Activated T-helper 17 cell treated with anti-CD3 and anti-CD28 coated beads, Interleukin-2, amount 50 U/mL, for 72 hours (primary cell): ENCODE data around the gene ALS2. TPM values are rescaled to one million over a fixed set of nuclear protein-coding genes. Genes with fewer than 3 reads are reported as not detected.
"Not testable (repeated sequence)": the region's sequence is repeated elsewhere in the genome, so short reads cannot be mapped to it uniquely, and the experiment has no call there.

ENCODE experiments used
- ATAC-seq: fragments of 150-1000 bp; cut with Tn5 transposase; replicated peaks from 2 replicates; pipeline ENCODE4 v1.10.0; 2021; ENCODE audit warnings: mild to moderate bottlenecking, moderate library complexity
- H3K27ac Mint-ChIP-seq: one replicate; pipeline ENCODE4 v1.8.0; 2022; ENCODE audit warnings: mixed read lengths
- H3K27me3 Mint-ChIP-seq: one replicate; pipeline ENCODE4 v1.8.0; 2022; ENCODE audit warnings: mixed read lengths
- H3K36me3 Mint-ChIP-seq: one replicate; pipeline ENCODE4 v1.8.0; 2022; ENCODE audit warnings: low read depth, mild to moderate bottlenecking, mixed read lengths
- H3K4me1 Mint-ChIP-seq: one replicate; pipeline ENCODE4 v1.8.0; 2022; ENCODE audit warnings: mixed read lengths
- H3K4me3 Mint-ChIP-seq: one replicate; pipeline ENCODE4 v1.8.0; 2022; ENCODE audit warnings: mild to moderate bottlenecking, mixed read lengths
- H3K9me3 Mint-ChIP-seq: one replicate; pipeline ENCODE4 v1.8.0; 2022; ENCODE audit warnings: mixed read lengths
- total RNA-seq, 2 donors: library from RNA; stranded (reverse); gene quantifications; one replicate each; pipeline ENCODE4 v1.2.3, GENCODE V29; 2022

The ALS2 gene
- total RNA-seq, 2 donors from 2014 or later, result 6.3 to 8.9 TPM

DNA sequence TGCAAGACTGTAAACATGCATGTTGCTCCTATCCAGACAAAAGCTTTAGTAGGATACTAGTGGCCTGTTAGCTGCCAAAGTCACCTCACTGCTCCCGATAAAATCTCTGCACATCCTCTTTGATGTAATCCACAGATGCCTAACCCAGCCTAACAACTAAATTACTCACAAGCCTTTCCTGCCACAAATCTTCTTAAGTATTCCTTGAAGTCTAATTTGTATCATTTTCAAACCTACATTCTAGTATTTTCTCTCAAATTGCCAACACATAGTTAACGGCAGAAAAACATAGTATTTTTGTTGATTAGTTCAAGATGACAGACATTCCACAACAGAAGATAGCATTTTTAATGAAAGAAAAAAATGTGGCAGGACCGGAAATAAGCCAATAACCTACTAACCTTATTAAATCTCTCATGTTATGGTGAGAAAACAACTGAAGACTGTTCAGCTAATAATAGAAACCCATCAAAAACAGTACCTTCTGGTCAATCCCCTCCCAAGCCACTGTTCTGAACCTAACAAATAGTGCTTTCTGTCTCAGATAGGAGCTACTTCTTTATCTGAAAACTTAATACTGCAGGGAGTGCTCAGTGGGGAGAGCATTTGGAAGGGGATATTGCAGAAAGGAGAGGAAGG lies 82.0 kb downstream of the ALS2 start, which contains the start of gene MPP4:
Gene MPP4 (minus strand): TSS at position 57 of the 639 bp plus-strand sequence. CDS start 4,690 bp downstream, outside the sequence.
- H3K27me3 Mint-ChIP-seq, result no peaks in the 10 kb centered on the region

DNA sequence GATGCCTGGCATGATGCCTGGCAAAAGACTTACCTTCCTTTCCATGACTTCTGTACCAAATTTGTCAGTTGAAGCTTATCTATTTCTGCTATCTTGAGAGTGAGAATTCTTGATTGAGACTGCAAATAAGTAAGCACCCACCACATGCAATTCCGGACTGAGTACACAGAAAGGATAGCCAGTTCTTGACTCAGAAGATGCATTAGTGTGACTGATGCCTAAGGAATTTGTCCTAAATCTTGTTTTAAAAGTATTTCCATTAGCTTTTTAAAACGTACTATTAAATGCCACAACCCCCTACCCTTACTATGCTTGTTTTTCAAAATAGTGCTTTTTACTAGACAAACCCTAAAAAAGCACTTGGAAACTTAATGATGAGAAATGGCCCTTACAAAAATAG lies 82.8 kb downstream of the ALS2 start:
- Mint-ChIP-seq H3K36me3 (peaks cover 20% of the 10 kb centered on the region), H3K4me1 (peaks cover 12% of the 10 kb centered on the region), H3K27ac (no peak overlapping the region), H3K27me3 (no peaks in the 10 kb centered on the region), H3K4me3 (no peak overlapping the region), H3K9me3 (no peaks in the 10 kb centered on the region)
- ATAC-seq, result no peak

More for the DNA sequence above, 82.0 kb downstream of the ALS2 start, which contains the start of gene MPP4:
- no peaks in the 10 kb centered on the region for H3K9me3 Mint-ChIP-seq
- H3K4me3 Mint-ChIP-seq, result no peak within 1 kb of the TSS
- peaks cover 20% of the 10 kb centered on the region for H3K36me3 Mint-ChIP-seq
- peaks cover 12% of the 10 kb centered on the region for H3K4me1 Mint-ChIP-seq
- ATAC-seq, result no peak
- H3K27ac Mint-ChIP-seq, result no peak within 1 kb of the TSS

DNA sequence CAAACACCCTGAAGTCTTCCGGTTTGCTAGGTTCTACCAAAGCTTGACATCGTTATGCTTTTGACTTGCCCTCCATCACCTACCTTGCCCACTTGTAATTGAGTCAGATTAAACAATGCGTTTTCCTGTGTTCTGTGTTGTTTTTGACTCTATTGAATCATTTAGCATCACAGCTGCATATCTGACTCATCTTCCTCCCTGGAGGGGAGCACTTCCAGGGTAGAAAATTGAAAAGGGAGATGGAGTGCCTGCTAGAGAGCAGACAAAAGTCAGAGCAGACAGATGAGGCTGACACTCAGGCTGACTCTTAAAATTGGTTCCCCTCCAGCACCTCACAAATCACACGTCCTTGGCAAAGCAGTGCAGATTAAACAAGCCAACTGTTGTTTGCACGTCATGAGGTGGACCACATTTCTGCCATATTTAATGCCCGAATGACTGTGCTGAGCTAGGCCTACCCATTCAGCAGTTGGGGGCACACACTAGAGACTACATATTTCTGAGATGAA lies 84.5 kb downstream of the ALS2 start:
- H3K4me1 Mint-ChIP-seq, result peaks cover 12% of the 10 kb centered on the region
- no peaks in the 10 kb centered on the region for H3K9me3 Mint-ChIP-seq
- no peaks in the 10 kb centered on the region for H3K27me3 Mint-ChIP-seq
- ATAC-seq, result no peak
- peaks cover 10% of the 10 kb centered on the region for H3K36me3 Mint-ChIP-seq
- no peak overlapping the region for H3K27ac Mint-ChIP-seq
- H3K4me3 Mint-ChIP-seq, result no peak overlapping the region

DNA sequence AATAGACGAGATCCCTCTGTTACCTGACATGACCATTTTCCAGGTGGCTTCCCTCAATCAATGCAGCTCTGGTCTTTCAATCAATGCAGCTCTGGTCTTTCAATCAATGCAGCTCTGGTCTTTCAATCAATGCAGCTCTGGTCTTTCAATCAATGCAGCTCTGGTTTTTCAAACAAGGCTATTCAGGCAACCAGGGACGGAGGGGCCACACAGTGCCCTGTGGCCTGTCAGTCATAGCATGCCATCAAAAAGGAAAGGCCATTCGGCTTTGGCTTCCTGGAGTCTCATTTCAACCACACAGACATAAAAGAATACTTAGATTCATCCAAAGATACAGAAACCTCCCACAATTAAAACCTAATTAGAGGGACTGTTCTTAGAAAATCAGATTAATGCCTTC lies 95.6 kb downstream of the ALS2 start:
- no peaks in the 10 kb centered on the region for H3K9me3 Mint-ChIP-seq
- H3K27me3 Mint-ChIP-seq, result peaks cover 21% of the 10 kb centered on the region
- H3K36me3 Mint-ChIP-seq, result no peaks in the 10 kb centered on the region
- H3K4me3 Mint-ChIP-seq, result no peak overlapping the region
- no peak overlapping the region for H3K27ac Mint-ChIP-seq
- ATAC-seq, result no peak
- H3K4me1 Mint-ChIP-seq, result no peaks in the 10 kb centered on the region

DNA sequence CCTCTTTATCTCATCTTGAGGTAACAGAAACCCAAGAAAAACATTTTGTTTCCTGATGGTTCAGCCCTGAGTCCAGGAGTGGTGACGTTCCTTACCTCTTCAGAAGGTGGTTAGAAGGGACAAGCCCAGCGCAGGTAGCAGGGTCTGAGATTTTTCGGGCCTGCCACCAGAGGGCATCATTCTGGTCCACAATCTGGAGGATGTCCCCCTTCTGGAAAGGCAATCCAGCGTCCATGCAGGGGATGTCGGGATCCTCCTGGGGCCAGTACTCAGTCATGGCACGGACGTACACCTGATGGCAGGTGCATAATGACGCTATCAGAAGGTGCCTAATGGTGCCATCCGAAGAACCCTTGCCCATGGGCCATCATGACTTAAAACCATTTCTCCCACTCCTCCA lies 100.0 kb downstream of the ALS2 start:
- Mint-ChIP-seq H3K9me3 (no peaks in the 10 kb centered on the region), H3K4me1 (no peaks in the 10 kb centered on the region), H3K27ac (no peak overlapping the region), H3K27me3 (peaks cover 12% of the 10 kb centered on the region), H3K4me3 (no peak overlapping the region), H3K36me3 (no peaks in the 10 kb centered on the region)
- no peak for ATAC-seq

DNA sequence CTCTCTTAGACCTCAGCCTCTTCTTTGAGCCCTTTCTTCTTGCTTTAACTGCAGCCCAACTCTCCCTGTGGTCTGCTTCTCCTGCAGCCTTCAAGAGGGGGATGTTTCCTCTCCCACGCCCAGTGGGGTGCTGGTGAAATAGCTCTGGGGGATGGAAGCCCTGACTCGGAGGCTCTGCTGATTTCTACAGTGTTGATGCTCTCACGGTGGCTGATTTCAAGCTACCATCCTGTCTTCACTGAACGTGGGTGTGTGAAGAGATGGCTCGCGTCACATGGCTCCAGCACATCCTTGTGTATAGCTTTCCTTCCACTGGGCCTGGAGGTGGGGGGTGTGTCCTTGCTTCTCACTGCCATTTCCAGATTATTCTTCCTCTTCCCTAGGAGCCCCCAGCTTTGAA lies 102.3 kb downstream of the ALS2 start:
- no peaks in the 10 kb centered on the region for H3K36me3 Mint-ChIP-seq
- H3K27ac Mint-ChIP-seq, result no peak overlapping the region
- no peaks in the 10 kb centered on the region for H3K4me1 Mint-ChIP-seq
- no peaks in the 10 kb centered on the region for H3K9me3 Mint-ChIP-seq
- no peak for ATAC-seq
- H3K27me3 Mint-ChIP-seq, result peaks cover 12% of the 10 kb centered on the region
- H3K4me3 Mint-ChIP-seq, result no peak overlapping the region

DNA sequence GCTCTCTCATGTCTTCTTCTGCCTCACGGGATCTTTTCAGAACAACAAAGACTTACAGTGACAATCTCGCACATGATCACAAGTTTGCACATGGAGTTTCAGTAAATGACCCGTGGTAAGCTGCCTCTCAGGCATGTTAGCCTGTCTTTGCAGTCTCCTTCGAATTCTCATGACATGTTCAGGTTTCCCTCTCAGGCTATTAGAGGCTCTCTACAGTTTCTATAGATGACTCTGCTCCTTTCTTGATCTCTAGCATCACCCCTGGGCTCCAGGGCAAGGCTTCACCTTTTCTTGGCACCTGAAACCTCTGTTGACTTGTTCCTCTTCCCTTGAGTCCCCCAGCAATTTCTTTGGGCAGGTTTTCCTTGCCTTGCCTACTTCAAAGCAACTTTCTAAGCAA lies 105.3 kb downstream of the ALS2 start:
- no peak overlapping the region for H3K27ac Mint-ChIP-seq
- H3K36me3 Mint-ChIP-seq, result no peaks in the 10 kb centered on the region
- H3K4me3 Mint-ChIP-seq, result no peak overlapping the region
- no peaks in the 10 kb centered on the region for H3K4me1 Mint-ChIP-seq
- no peak for ATAC-seq
- H3K9me3 Mint-ChIP-seq, result no peaks in the 10 kb centered on the region
- no peaks in the 10 kb centered on the region for H3K27me3 Mint-ChIP-seq

DNA sequence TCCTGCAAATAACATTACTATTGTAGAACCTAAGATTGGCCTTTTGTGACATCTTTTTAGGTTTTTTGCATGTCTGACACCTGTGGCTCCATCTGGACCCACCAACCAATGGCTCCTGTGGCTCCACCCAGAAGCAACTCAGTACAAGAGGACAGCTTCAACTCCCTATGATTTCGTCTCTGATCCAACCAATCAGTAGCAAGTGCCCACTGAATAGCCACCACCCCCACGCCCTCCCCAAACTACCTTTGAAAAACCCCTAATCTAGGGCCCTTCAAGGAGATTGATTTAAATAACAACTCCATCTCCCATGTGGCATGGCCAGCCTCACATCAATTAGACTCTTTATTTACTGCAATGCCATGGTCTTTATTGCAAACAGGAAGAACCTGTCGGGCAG lies 105.9 kb downstream of the ALS2 start:
- H3K4me1 Mint-ChIP-seq, result no peaks in the 10 kb centered on the region
- ATAC-seq, result no peak
- no peak overlapping the region for H3K4me3 Mint-ChIP-seq
- no peak overlapping the region for H3K27ac Mint-ChIP-seq
- no peaks in the 10 kb centered on the region for H3K36me3 Mint-ChIP-seq
- no peaks in the 10 kb centered on the region for H3K27me3 Mint-ChIP-seq
- no peaks in the 10 kb centered on the region for H3K9me3 Mint-ChIP-seq

DNA sequence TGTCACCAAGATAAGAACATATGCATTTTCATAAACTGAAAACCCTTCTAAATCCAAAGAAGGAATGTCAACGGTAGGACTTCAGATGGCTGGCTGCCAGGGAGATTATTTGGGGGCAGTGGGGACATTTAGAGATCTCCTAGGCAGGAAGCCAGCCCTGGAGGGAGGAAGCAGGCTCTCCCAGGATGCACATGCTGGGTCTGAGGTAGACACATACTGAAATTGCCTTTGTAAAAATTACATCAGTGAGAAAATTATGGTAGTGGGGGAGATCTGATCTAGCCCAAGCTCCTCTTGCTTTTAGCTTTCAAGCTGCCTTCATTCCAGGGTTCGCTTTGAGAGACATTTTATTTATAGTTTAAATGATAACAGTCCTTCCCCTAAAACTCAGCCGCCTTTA lies 106.4 kb downstream of the ALS2 start:
- Mint-ChIP-seq H3K27me3 (no peaks in the 10 kb centered on the region), H3K4me1 (no peaks in the 10 kb centered on the region), H3K9me3 (no peaks in the 10 kb centered on the region), H3K36me3 (no peaks in the 10 kb centered on the region), H3K4me3 (no peak overlapping the region), H3K27ac (no peak overlapping the region)
- ATAC-seq, result no peak

DNA sequence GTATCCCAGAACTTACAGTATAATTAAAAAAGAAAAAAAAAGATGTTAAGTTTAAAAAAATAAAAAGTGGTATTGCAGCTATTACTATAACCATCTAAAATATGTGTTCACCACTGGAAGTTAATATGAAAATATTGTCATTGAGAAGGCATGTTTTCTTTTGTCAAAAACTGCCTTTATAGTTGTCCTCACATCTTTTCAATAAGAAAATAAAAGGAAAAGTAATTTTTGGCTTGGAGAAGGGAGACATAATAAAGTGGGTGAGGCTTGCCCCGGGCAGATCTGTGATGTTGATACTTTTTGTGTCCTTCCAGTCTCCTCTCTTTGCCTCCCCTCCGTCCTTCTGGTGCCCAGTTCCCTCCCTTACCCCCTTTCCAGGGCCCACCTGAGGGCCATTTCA lies 107.2 kb downstream of the ALS2 start:
- no peaks in the 10 kb centered on the region for H3K27me3 Mint-ChIP-seq
- H3K4me1 Mint-ChIP-seq, result no peaks in the 10 kb centered on the region
- no peaks in the 10 kb centered on the region for H3K36me3 Mint-ChIP-seq
- H3K27ac Mint-ChIP-seq, result no peak overlapping the region
- no peak overlapping the region for H3K4me3 Mint-ChIP-seq
- H3K9me3 Mint-ChIP-seq, result no peaks in the 10 kb centered on the region
- ATAC-seq, result no peak

DNA sequence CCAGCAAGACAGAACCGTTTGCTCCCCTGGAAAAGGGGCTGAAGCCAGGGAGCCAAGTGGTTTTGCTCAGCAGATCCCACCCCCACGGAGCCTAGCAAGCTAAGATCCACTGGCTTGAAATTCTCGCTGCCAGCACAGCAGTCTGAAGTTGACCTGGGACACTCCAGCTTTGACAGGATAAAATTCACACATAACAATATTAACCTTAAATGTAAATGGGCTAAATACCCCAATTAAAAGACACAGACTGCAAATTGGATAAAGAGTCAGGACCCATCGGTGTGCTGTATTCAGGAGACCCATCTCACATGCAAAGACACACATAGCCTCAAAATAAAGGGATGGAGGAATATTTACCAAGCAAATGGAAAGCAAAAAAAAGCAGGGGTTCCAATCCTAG lies 109.5 kb downstream of the ALS2 start:
- H3K27ac Mint-ChIP-seq, result not testable (repeated sequence)

DNA sequence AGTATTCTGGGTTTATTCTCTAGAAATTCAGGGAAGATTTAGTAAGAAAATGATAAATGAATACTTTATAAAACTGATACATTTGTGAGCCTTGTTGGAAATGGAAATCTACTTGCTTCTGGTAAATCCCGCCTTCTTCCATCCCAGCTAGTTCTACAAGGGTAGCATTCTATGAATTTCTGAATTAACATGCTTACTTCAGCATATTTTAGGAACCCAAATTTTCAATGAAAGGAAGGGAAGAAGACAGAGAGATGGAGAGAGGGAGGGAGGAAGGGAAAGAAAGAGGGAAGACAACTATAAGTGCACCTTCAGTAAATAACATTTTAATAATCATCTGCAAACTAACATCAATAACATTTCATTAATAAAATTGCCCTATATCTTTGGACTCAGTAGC lies 110.9 kb downstream of the ALS2 start:
- no peak for ATAC-seq
- Mint-ChIP-seq H3K9me3 (no peaks in the 10 kb centered on the region), H3K4me3 (no peak overlapping the region), H3K4me1 (no peaks in the 10 kb centered on the region), H3K36me3 (no peaks in the 10 kb centered on the region), H3K27me3 (no peaks in the 10 kb centered on the region), H3K27ac (no peak overlapping the region)

More for the DNA sequence above, 109.5 kb downstream of the ALS2 start:
- not testable (repeated sequence) for H3K9me3 Mint-ChIP-seq, H3K4me3 Mint-ChIP-seq, H3K4me1 Mint-ChIP-seq, ATAC-seq, H3K36me3 Mint-ChIP-seq, H3K27me3 Mint-ChIP-seq

DNA sequence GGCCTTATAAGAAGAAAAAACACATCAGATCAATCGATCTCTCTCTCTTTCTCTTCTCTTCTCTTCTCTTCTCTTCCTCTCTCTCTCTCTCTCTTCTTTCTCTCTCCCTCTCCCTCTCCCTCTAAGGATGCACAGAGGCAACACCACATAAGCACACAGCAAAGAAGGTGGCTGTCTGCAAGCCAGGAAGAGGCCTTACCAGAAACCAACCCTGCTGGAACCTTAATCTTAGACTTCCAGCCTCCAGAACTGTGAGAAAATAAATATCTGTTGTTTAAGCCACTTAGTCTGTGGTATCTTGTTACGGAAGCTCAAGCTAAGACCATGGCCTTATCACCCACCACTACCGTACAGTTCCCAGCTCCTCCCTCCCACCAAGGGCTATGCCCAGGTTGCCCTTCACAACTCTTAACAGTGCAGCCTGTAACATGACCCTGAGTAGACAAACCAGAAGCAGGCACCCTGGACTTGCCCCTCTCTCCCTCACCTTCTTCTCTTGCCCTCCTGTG lies 112.3 kb downstream of the ALS2 start:
- H3K4me3 Mint-ChIP-seq, result no peak overlapping the region
- no peaks in the 10 kb centered on the region for H3K4me1 Mint-ChIP-seq
- H3K9me3 Mint-ChIP-seq, result no peaks in the 10 kb centered on the region
- H3K27me3 Mint-ChIP-seq, result no peaks in the 10 kb centered on the region
- no peaks in the 10 kb centered on the region for H3K36me3 Mint-ChIP-seq
- no peak for ATAC-seq
- H3K27ac Mint-ChIP-seq, result no peak overlapping the region

DNA sequence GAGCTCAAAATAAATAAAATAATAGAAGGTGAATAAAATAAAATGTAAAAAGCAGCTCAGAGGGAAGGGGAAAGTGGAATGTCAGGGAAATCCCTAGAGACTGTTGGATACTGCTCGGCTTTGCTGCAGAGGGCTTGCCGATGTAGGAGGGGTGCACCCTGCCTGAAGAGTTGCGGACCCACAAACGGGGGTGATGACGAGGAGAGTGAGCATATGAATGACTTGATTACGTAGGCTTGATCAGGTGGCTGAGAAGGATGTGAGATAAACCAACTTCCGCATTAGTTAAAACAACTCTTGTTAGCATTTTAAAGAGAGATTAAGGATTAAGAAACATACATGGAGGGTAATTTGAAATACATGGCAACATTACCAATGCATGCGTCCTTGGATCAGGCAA lies 116.4 kb downstream of the ALS2 start:
- Mint-ChIP-seq H3K4me1 (no peaks in the 10 kb centered on the region), H3K4me3 (no peak overlapping the region), H3K27me3 (no peaks in the 10 kb centered on the region), H3K27ac (no peak overlapping the region), H3K9me3 (no peaks in the 10 kb centered on the region), H3K36me3 (no peaks in the 10 kb centered on the region)
- no peak for ATAC-seq

DNA sequence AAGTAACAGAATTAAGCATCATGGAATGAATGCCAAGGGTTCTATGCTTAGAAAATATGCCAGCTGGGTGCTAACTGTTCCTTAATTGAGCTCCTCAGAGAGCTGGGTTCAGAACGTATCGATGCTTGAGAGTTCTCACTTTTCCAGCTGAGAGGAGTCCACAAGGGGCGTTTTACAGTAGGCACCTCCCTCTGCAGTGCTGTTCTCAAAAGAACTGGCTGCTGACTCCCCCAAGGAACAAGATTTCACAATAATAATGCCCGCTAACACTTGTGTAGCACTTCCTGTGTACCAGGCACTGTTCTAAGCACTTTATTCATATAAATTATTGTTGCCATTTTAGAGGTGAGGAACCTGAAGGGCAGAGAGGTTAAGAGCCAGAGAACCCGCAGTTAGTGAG lies 119.4 kb downstream of the ALS2 start:
- Mint-ChIP-seq H3K36me3 (no peaks in the 10 kb centered on the region), H3K9me3 (no peaks in the 10 kb centered on the region), H3K4me1 (no peaks in the 10 kb centered on the region), H3K4me3 (no peak overlapping the region), H3K27ac (no peak overlapping the region), H3K27me3 (peaks cover 13% of the 10 kb centered on the region)
- ATAC-seq, result no peak
